Thyroid gland (tissue), 4 donors: ENCODE measurements around the gene TMEM233. TPM values are rescaled to one million over a fixed set of nuclear protein-coding genes. Genes with fewer than 3 reads are reported as not detected.

Source experiments
- DNase-seq, 2 donors: peaks; one replicate each; pipeline ENCODE4 v3.0.0-alpha.2; 2019
- H3K27ac ChIP-seq, 3 donors: fragments of 200-600 bp; sonication (generic); 1 replicate in 2 of 3; 2 replicates in 1 of 3; pipeline ENCODE4 v1.5.1; 2016 to 2019; ENCODE audit warnings: mild to moderate bottlenecking in 1 of 3, moderate library complexity in 1 of 3
- H3K27me3 ChIP-seq: fragments of 200-600 bp; sonication (generic); one replicate; pipeline ENCODE4 v1.5.1; 2019
- H3K36me3 ChIP-seq, 2 donors: fragments of 200-600 bp; sonication (generic); one replicate each; pipeline ENCODE4 v1.5.1; 2016 to 2019
- H3K4me1 ChIP-seq, 2 donors: fragments of 200-600 bp; sonication (generic); one replicate each; pipeline ENCODE4 v1.5.1; 2017 to 2019
- H3K4me3 ChIP-seq, 3 donors: fragments of 200-600 bp; sonication (generic); replicated peaks in 1 of 3; 1 replicate in 2 of 3; 2 replicates in 1 of 3; pipeline ENCODE4 v1.5.1; 2016; ENCODE audit warnings: mild to moderate bottlenecking in 1 of 3
- H3K9me3 ChIP-seq: fragments of 200-600 bp; sonication (generic); one replicate; pipeline ENCODE4 v1.5.1; 2017
- POLR2A ChIP-seq, 2 donors: fragments of 450-650 bp; IDR thresholded peaks; one replicate each; pipeline ENCODE4 v1.6.1; 2017; ENCODE audit warnings: antibody characterized with exemption in 2 of 2, mild to moderate bottlenecking in 2 of 2, moderate library complexity in 1 of 2
- WGBS, 2 donors: methylation state at CpG; one replicate each; pipeline ENCODE4 v1.1.5; 2017; 5-methylcytosine and 5-hydroxymethylcytosine counted together
- intact Hi-C: fragments of 100-400 bp; cut with DNase I; formaldehyde crosslinking; loops from one replicate; pipeline ENCODE4 v1.15.1; 2023
- total RNA-seq, 4 donors: library from RNA; depleted of rRNA; stranded (reverse); fragments of >200 nt; gene quantifications; one replicate each; pipeline ENCODE4 v1.2.3, GENCODE V29; 2016
- TF ChIP-seq, protein P1 (sequence below), 6 experiments: fragments of 200-600 bp in 3 of 6; fragments of 450-650 bp in 3 of 6; sonication (generic) in 3 of 6; IDR thresholded peaks; one replicate each; pipeline ENCODE4 v1.5.1; 2016 to 2019; ENCODE audit warnings: antibody characterized with exemption in 6 of 6, mild to moderate bottlenecking in 2 of 6, inconsistent platforms in 1 of 6, moderate library complexity in 1 of 6

TMEM233 gene
- total RNA-seq, 4 donors from 2014 or later = 1.3 to 7.9 (median 4.4) TPM

DNA sequence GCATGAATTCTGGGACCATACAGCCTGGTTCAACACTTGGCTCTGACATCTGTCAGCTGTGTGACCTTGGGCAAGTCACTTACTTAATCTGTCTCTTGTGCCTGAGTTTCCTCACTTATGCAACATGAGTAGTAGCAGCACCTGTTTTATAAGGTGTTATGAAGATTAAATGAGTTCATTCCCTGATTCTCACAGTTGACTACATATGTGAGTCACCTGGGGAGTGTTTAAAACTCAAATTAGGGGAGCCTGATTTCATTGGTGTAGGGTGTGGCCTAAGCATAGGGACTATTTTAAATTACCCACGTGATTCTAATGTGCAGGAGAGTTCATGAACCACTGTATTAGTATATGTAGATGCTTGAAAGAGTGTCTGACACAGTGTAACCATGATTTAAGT is 36.7 kb upstream of the TMEM233 start:
- DNase-seq = no peak
- Histone ChIP-seq H3K27ac (no peak overlapping the region), H3K4me1 (no peaks in the 10 kb centered on the region), H3K4me3 (no peak overlapping the region), H3K27me3 (no peaks in the 10 kb centered on the region), H3K36me3 (no peaks in the 10 kb centered on the region), H3K9me3 (no peaks in the 10 kb centered on the region)
- intact Hi-C loops = no loop called here
- WGBS, 2 donors = 42 to 57% methylated on average over 1 of the region's 1 CpG
- no peak for TF ChIP-seq POLR2A (IDR thresholded peaks at IDR 0.05)
- TF ChIP-seq, protein P1, sequence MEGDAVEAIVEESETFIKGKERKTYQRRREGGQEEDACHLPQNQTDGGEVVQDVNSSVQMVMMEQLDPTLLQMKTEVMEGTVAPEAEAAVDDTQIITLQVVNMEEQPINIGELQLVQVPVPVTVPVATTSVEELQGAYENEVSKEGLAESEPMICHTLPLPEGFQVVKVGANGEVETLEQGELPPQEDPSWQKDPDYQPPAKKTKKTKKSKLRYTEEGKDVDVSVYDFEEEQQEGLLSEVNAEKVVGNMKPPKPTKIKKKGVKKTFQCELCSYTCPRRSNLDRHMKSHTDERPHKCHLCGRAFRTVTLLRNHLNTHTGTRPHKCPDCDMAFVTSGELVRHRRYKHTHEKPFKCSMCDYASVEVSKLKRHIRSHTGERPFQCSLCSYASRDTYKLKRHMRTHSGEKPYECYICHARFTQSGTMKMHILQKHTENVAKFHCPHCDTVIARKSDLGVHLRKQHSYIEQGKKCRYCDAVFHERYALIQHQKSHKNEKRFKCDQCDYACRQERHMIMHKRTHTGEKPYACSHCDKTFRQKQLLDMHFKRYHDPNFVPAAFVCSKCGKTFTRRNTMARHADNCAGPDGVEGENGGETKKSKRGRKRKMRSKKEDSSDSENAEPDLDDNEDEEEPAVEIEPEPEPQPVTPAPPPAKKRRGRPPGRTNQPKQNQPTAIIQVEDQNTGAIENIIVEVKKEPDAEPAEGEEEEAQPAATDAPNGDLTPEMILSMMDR (IDR thresholded peaks at IDR 0.05) = no peak

DNA sequence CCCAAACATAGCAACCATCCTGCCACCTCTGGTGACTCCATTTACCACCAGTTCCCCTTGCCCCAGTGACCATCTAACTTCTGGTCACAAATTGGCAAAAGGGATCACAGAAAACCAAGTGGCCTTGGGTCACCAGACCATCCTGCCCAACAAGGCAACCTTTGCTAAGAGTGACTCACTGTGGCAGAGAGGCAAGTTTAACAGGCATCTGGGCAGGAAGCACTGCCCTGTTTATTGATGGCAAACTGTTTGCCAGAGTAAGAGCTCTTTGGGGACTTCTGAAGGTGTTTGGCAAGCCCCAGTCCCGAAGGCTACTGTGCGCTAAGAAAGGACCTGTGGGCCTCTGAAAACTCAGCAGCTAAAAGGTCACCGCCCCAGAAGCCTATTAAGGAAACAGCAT is 28.2 kb upstream of the TMEM233 start:
- no peak for TF ChIP-seq POLR2A (IDR thresholded peaks at IDR 0.05)
- TF ChIP-seq, protein P1 (IDR thresholded peaks at IDR 0.05) = no peak
- DNase-seq = no peak
- H3K4me1 ChIP-seq = no peaks in the 10 kb centered on the region
- no peaks in the 10 kb centered on the region for H3K27me3 ChIP-seq
- 86 to 91% methylated on average over 3 of the region's 3 CpGs for WGBS, 2 donors
- H3K27ac ChIP-seq = no peak overlapping the region
- H3K36me3 ChIP-seq = no peaks in the 10 kb centered on the region
- intact Hi-C loops = no loop called here
- H3K9me3 ChIP-seq = no peaks in the 10 kb centered on the region
- H3K4me3 ChIP-seq = no peak overlapping the region

DNA sequence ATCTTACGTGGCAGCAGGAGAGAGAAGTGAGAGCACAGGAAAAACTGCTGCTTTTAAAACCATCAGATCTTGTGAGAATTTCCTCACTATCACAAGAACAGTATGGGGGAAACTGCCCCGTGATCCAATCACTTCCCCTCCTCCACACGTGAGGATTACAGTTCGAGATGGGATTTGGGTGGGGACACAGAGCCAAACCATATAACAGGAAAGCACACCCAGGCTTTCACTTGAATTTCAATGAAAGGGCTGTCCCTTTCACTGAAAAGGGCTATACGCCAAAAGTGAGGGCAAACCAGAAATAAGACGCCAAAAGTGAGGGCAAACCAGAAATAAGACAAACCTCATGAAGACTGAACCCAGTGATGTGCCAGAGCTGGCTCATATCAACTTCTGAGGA is 22.8 kb upstream of the TMEM233 start:
- no peaks in the 10 kb centered on the region for H3K27me3 ChIP-seq
- H3K9me3 ChIP-seq = no peaks in the 10 kb centered on the region
- no peak overlapping the region for H3K27ac ChIP-seq
- WGBS, 2 donors = 73 to 84% methylated on average over 6 of the region's 6 CpGs
- H3K4me1 ChIP-seq = no peaks in the 10 kb centered on the region
- H3K4me3 ChIP-seq = no peak overlapping the region
- intact Hi-C loops = no loop called here
- H3K36me3 ChIP-seq = no peaks in the 10 kb centered on the region
- no peak for TF ChIP-seq POLR2A (IDR thresholded peaks at IDR 0.05)
- TF ChIP-seq, protein P1 (IDR thresholded peaks at IDR 0.05) = no peak
- no peak for DNase-seq

DNA sequence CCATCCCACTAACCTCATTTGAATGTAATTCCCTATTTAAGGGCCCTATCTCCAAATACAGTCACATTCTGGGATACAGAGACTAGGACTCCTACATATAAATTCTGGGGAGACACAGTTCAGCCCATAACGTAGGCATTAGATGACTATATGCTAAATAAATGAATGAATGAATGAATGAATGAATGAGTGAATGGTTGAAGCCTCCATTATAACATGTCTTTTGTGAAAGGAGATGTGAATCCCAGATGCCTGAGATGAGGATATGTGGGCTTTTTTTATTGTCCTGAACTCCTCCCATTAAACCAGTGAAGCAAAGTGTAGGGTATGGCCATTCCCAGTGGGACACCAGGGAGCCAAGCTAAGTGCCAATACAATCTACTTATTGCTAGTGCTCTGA is 20.5 kb upstream of the TMEM233 start:
- H3K9me3 ChIP-seq = no peaks in the 10 kb centered on the region
- H3K4me1 ChIP-seq = no peaks in the 10 kb centered on the region
- no peaks in the 10 kb centered on the region for H3K36me3 ChIP-seq
- no peaks in the 10 kb centered on the region for H3K27me3 ChIP-seq
- H3K4me3 ChIP-seq = no peak overlapping the region
- H3K27ac ChIP-seq = no peak overlapping the region
- TF ChIP-seq POLR2A (IDR thresholded peaks at IDR 0.05) = no peak
- TF ChIP-seq, protein P1 (IDR thresholded peaks at IDR 0.05) = no peak
- intact Hi-C loops = no loop called here
- WGBS, 2 donors = 77 to 88% methylated on average over 1 of the region's 1 CpG
- DNase-seq = no peak

DNA sequence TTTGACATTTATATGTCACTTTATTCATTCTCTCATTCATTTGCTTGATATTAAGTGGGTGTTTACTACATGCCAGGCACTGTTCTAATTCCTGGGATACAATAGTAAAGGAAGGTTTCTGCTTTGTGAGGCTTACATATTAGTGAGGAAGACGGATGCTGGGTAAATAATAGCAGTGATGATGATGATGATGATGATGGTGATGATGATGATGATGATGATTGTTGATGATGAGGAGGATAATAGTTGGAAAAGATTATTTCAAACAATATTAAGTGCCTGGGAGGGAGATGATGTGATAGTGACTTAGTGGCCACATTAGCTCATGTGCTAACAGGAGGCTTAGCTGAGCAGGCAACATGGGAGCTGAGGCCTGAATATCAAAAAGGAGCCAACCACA is 19.3 kb upstream of the TMEM233 start:
- Histone ChIP-seq H3K4me3 (no peak overlapping the region), H3K4me1 (no peaks in the 10 kb centered on the region), H3K36me3 (no peaks in the 10 kb centered on the region), H3K27ac (no peak overlapping the region), H3K9me3 (no peaks in the 10 kb centered on the region), H3K27me3 (no peaks in the 10 kb centered on the region)
- TF ChIP-seq POLR2A (IDR thresholded peaks at IDR 0.05) = no peak
- TF ChIP-seq, protein P1 (IDR thresholded peaks at IDR 0.05) = no peak
- intact Hi-C loops = no loop called here
- WGBS, 2 donors = 93 to 98% methylated on average over 1 of the region's 1 CpG
- no peak for DNase-seq
